Activated CD4-positive, alpha-beta T cell treated with anti-CD3 and anti-CD28 coated beads for 48 hours (primary cell): ENCODE results near the gene TRIM61.
"Not testable (repeated sequence)": the region's sequence is repeated elsewhere in the genome, so short reads cannot be mapped to it uniquely, and the experiment has no call there.

Experiments
- DNase-seq: peaks from one replicate; pipeline ENCODE4 v3.0.0-alpha.2; 2020

TRIM61 gene

DNA sequence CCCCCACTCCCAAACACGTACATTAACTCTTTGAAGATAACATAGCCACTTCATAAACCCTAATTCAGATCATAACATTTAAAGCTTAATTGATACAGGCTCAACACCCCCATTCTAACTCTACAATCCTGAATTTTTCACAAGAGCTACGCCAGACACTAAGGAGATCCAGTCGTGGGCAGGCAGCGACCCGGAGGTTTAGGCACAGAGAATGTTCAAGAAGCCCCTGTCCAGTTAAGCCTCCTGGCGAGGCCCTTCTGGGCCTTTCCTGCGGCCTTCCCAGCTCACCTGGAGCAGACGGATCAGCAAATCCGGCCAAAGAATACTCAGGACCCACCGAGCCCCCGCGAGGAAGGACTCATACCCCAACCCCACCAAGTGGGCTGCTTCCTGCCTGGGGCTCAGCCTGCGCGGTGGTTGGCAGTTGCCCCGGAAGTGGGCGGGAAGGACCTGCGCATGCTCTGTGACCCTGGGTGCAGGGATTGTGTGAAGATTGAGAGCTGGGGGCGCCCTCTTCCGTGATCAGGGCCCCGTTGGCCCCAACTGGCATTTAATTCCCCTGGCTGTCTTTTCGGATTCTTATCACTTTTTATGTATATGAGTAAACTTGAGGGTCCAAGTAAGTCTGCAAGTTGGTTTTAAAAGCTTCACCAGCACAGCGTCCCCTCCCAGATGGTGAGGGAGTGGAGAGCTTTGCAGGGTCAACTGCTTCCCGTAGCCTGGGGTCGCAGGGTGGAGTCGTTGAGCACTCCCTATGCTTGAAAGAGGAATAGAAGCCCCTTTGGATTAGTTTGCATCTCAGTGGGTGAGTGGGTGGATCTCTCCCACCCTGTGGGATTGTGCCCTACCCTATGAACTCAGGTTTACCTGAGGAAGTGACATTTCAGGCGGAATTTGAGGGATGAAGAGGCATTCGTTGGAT, at the start of gene TRIM61:
TRIM61 (minus strand) TSS at position 415 of the 922 bp plus-strand sequence. CDS start 7,655 bp downstream, outside the sequence.
- peak; percentile 67 for DNase-seq

DNA sequence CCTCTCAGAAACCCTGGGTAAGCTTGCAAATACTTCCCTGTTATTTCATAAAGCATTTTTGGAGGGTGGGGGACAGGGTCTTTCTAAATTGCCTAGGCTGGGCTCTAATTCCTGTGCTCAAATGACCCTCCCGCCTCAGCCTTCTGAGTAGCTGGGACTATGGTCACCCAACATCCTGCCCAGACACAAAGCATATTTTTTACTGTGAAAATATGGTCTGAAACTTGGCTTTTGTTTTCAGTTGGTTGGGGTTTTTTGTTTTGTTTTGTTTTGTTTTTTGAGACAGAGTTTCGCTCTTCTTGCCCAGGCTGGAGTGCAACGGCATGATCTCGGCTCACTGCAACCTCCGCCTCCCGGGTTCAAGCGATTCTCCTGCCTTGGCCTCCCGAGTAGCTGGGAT, 48.3 kb upstream of the TRIM61 start:
- not testable (repeated sequence) for DNase-seq

DNA sequence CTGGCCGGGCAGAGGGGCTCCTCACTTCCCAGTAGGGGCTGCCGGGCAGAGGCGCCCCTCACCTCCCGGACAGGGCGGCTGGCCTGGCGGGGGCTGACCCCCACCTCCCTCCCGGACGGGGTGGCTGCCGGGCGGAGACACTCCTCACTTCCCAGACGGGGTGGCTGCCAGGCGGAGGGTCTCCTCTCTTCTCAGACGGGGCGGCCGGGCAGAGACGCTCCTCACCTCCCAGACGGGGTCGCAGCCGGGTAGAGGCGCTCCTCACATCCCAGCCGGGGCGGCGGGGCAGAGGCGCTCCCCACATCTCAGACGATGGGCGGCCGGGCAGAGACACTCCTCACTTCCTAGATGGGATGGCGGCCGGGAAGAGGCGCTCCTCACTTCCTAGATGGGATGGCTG, 42.5 kb upstream of the TRIM61 start:
- DNase-seq = not testable (repeated sequence)

DNA sequence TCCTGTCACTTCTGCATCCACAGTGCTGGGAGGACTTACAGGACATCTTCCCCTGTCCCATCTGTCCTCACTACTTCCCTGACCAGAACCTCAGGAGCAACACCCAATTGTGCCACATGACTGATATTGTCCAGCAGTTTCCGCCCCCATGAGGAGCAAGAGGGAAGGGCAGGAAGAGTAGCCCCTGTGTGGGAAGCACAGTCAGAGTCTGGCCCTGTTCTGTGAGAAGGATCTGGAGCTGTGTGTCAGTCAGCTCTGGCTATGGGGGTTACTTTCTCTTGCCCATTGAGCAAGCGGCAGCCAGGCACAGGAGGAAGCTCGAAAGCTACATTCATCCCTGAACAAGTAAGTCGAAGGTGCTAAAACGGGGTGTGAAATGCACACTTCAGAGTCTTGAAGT, 39.5 kb upstream of the TRIM61 start:
- no peak for DNase-seq

DNA sequence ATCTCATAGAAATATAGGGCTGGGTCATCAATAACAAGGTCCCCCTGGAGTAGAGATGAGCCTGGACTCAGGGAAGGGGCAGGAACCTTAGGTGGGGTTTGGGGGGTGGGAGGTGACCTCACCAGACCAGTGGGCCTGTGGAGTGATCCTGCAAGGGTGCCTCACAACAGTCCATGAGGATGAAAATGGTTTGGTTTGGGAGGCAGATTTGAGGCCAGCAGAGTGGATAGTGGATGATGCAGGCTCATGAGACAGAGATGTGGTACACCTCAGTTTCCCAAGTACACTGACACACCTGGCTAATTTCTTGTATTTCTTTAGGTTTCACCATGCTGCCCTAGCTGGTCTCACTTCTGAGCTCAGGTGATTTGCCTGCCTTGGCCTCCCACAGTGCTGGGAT, 36.2 kb upstream of the TRIM61 start:
- DNase-seq = no peak

DNA sequence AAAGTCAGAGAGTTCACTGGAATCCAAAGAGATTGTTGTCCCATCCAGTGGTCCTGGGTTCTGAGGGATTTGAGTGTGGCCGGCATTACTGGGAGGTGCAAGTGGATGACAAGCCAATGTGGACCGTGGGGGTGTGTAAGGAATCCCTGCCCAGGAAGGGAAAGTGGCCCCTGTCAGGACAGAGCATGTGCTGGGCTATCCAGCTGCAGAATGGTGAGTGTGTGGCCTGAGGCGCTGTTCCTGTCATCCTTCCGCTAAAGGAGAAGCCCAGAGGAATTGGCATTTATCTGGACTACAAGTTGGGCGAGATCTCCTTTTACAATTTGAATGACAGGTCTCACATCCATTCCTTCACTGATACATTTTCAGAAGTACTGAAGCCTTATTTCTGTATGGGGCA, 33.9 kb upstream of the TRIM61 start:
- no peak for DNase-seq

DNA sequence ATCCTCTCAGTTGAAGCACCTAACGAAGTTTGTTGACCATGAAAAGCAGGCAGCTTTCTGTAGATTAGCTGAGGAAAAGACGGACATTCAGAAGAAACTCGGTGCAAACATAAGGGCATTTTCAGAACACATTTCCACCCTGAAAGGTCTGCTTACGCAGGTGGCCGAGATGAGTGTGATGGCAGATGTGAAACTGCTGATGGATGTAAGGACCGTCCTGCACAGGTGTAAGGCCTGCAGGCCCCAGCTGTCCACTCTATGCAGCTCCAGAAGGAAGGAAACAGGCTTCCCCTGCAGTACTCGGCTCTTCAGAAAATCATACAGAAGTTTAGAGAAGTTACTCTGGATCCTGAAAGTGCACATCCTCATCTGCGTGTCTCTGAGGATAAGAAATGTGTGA, 33.5 kb upstream of the TRIM61 start:
- no peak for DNase-seq

DNA sequence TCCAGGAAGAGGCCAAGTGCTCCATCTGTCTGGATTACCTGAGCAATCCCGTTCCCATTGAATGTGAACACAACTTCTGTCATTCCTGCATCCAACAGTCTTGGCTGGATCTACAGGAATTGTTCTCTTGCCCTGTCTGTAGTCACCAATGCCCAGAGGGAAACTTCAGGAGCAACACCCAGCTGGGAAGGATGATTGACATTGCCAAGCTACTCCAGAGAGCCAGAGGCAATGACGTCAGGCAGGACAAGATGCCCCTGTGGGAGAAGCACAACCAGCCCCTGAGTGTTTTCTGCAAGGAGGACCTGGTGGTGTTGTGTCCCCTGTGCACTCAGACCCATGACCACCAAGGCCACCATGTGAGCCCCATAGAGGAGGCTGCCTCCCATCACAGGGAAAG, 33.0 kb upstream of the TRIM61 start:
- no peak for DNase-seq

DNA sequence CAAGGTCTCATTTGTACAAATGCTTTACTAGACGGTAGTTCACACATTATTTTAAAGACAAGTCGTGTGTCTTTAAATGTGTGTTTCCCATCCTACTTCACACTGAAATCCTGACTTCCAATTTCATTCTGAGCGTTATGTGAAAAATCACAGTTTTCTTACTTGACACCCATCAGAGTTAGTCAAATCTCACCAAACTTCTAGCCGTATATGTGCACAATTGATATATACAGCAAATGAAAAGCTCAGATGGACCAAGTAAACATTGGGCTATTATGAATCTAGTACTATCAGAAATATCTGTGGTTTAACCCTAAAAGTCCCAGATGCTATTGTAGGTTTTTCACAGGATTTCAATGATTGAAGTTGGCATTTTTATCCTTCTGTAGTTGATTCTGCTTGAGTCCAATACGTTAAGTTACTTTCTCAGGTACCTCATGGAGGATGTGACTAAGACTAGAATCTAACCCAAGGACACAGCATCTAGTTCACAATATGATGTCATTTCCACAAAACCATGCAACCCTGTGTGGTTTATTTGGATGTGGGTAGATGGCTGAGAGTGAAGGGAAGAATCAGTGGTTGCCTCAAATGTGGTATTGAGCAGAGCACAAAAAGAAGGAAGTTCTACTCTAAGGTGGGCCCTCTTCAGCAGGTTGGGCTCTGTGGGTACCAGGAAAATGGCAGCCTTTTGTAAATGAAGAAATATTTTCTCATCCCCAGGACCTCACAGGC, 32.2 kb upstream of the TRIM61 start:
- DNase-seq = no peak

DNA sequence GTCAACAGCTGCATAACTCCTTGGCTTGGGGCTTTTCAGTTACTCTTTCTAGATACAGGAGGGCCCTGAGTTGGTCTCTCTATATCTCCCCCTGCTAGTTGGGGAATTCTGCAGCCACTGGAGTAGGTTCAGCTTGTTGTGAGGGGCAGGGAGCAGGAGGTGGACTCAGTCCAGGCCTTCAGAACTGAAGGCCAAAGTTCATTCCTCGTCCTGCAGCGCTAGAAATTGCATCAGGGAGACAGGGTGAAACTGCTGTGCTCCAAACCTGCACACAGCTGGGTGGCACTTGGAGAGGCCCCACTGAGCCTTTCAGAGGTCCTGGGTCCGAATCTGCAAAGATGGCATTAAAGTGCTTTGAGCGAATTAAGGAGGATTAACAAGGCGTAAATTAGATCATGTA, 29.4 kb upstream of the TRIM61 start:
- DNase-seq = no peak

DNA sequence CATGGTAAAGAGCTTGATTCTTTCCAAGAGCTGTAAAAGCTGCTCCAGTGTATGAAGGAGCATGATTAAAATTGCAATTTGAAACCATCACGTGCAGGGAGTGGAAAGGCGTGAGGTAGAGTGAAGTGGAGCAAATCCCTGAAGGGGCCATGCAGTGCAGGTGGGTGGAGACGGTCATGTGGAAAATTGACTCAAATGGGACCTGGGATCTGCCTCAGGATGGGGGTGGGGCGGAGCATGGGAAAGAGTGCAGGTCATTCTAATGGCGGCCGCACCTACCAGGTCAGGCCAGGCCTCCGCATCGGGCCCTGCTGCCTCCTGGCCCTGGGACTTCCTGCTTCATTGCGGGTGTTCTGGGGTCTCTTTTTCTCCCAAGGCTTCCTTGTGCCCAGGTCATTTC, 29.0 kb upstream of the TRIM61 start:
- DNase-seq = no peak

DNA sequence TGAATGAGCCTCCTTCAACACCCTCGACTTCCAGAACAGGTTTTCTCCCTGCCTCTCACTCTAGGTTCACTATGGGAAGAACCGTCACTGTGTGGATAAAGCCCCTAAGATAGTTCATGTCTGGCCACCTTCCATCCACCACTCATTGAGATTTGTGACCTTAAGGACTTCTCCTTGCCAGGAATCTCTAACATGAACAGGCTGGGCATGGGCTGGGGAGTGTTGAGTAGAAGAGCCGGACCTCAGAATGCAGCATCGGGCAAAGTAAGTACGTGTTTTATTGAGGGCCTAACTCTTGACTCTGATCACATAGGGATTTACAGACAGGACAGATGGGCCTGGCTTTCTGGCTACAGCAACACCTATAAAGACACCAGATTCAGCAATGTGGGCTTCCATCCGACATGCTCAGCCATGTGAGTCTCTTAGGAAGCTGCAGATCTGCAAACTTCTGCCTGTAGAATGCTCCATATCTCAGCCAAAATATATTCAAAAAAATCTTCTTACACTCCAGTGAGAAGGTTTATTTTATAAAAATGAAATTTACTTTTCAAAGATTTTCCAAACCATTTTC, 28.0 kb upstream of the TRIM61 start:
- DNase-seq = no peak

DNA sequence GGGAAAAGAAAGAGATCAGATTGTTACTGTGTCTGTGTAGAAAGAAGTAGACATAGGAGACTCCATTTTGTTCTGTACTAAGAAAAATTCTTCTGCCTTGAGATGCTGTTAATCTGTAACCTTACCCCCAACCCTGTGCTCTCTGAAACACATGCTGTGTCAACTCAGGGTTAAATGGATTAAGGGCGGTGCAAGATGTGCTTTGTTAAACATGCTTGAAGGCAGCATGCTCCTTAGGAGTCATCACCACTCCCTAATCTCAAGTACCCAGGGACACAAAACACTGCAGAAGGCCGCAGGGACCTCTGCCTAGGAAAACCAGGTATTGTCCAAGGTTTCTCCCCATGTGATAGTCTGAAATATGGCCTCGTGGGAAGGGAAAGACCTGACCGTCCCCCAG, 24.5 kb upstream of the TRIM61 start:
- not testable (repeated sequence) for DNase-seq

DNA sequence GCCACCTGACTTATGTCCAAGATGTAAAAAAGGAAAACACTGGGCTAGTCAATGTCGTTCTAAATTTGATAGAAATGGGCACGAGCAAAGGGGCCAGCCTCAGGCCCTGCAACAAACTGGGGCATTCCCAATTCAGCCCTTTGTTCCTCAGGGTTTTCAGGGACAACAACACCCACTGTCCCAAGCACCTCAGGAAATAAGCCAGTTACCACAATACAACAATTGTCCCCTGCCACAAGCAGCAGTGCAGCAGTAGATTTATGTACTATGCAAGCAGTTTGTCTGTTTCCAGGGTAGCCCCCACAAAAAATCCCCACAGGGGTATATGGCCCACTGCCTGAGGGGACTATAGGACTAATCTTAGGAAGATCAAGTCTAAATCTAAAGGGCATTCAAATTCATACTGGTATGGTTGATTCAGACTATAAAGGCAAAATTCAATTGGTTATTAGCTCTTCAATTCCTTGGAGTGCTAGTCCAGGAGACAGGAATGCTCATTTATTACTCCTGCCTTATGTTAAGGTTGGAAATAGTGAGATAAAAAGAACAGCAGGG, 21.1 kb upstream of the TRIM61 start:
- not testable (repeated sequence) for DNase-seq

DNA sequence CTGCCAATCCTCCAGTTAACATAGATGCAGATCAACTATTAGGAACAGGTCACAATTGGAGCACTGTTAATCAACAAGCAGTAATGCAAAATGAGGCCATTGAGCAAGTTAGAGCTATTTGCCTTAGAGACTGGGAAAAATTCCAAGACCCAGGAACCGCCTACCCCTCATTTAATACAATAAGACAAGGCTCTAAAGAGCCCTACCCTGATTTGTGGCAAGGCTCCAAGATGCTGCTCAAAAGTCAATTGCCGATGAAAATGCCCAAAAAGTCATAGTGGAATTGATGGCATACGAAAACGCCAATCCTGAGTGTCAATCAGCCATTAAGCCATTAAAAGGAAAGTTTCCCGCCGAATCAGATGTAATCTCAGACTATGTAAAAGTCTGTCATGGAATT, 20.5 kb upstream of the TRIM61 start:
- DNase-seq = no peak

DNA sequence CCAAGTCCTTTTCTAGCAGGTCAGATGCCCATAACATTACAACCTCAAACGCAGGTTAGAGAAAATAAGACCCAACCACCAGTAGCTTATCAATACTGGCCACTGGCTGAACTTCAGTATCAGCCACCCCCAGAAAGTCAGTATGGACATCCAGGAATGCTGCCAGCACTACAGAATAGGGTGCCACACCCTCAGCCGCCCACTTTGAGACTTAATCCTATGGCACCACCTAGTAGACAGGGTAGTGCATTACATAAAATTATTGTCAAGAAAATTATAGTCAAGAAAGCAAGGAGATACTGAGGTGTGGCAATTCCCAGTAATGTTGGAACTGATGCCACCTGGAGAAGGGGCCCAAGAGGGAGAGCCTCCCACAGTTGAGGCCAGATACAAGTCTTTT, 19.9 kb upstream of the TRIM61 start:
- no peak for DNase-seq

DNA sequence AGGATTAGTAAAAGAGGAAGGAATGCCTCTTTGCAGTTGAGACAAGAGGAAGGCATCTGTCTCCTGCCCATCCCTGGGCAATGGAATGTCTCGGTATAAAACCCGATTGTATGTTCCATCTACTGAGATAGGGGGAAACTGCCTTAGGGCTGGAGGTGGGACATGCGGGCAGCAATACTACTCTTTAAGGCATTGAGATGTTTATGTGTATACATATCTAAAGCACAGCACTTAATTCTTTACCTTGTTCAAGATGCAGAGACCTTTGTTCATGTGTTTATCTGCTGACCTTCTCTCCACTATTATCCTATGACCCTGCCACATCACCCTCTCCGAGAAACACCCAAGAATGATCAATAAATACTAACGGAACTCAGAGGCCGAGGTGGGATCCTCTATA, 18.7 kb upstream of the TRIM61 start:
- DNase-seq = not testable (repeated sequence)

DNA sequence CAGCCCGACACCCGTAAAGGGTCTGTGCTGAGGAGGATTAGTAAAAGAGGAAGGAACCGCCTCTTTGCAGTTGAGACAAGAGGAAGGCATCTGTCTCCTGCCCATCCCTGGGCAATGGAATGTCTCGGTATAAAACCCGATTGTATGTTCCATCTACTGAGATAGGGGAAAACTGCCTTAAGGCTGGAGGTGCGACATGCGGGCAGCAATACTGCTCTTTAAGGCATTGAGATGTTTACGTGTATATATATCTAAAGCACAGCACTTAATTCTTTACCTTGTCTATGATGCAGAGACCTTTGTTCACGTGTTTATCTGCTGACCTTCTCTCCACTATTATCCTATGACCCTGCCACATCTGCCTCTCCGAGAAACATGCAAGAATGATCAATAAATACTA, 13.3 kb upstream of the TRIM61 start:
- DNase-seq = not testable (repeated sequence)

DNA sequence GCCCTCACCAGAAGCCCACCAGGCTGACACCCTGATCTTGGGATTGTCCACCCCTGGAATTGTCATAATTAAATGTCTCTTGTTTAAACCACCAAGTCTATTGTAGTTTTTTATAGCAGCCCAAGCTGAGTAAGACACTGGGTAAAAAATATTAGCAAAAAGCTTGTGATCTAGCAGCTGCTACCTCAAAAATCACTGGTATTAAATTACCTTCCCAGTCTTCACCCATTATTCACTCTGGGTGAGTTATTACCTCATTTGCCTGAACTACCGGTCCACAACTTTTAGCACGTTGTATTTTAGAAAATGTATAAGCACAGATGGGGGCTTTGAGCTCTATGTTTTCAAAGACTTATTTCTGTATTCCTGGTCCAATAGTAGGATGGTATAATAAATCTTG, 12.0 kb upstream of the TRIM61 start:
- no peak for DNase-seq

DNA sequence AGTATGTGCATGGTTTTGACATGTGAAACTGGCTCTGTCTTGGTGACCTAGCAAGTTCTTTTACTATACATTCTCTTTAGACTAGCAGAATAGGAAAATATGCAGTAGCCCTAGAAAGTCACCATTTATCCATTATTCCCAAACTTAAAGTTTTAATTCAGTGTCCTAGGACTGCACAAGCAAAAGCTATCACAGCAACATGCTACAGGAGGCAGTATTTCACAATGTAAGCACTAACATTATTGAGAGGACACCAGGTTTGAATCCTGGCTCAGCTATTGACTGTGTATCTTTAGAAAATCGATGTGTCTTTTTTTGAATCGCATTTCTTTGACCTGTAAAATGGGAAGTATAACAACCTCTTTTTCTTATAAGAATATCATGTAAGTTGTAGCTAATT, 5.5 kb downstream of the TRIM61 start:
- not testable (repeated sequence) for DNase-seq

DNA sequence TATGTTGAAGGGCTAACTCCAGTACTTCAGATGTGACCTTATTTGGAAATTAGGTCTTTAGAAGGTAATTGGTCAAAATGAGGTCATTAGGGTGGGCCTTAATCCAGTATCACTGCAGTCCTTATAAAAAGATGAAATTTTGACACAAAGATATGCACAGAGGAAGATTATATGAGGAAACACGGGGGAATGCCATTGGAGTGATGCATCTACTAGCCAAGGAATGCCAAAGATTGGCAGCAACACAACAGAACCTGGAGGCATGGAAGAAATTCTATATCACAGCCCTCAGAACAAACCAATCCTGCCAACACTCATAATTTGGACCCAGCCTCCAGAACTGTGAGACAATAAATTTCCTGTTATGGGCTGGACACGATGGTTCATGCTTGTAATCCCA, 17.6 kb downstream of the TRIM61 start:
- DNase-seq = no peak

DNA sequence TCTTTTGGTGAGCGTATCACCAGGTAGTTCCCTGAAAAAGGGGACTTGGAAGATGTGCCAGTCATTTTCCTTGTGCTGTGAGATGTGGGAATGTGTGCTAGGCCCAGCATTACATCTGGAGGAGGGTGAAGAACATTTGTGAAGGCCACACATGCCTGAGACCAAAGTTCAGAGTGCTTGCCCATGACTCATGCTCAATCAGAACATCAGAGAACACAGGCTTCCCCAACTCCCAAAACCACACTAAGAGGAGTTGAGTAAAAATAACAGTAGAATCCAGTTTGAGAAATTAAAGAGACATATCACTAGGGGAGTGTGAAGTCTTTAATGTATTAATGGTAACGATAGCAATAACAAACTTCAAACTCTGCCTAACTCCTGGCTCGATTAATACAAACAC, 18.0 kb downstream of the TRIM61 start:
- not testable (repeated sequence) for DNase-seq
